HCT116 (cell line): ENCODE data around the gene DAP. TPM values are rescaled to one million over a fixed set of nuclear protein-coding genes. Genes with fewer than 3 reads are reported as not detected.

Experiments used
- ATAC-seq: fragments of 200-7000 bp; cut with Tn5 transposase; 2 replicates; pipeline ENCODE4 v1.9.1; 2020; ENCODE audit warnings: mild to moderate bottlenecking, moderate library complexity
- BruUV-seq: library from RNA; stranded (reverse); fragments of 400-500 nt; replicated peaks from 2 replicates; lab custom pipeline; 2021; lab: Mats Ljungman, UMichigan
- CTCF ChIA-PET: fragments of 300-600 bp; sonication (Branson Sonifier 250); formaldehyde crosslinking; loops from one replicate; lab custom pipeline; 2021; ENCODE audit warnings: antibody characterized with exemption; lab: Charles Lee
- POLR2A ChIA-PET: fragments of 300-600, 350-600 bp; sonication (Branson Sonifier 250); formaldehyde crosslinking; loops from one replicate; lab custom pipeline; 2021; ENCODE audit warnings: antibody characterized with exemption; lab: Charles Lee
- RAD21 ChIA-PET, 2 experiments: fragments of 300-600 bp; sonication (Branson Sonifier 250); formaldehyde crosslinking; loops; one replicate each; lab custom pipeline; 2023; ENCODE audit warnings: low total read pairs in 2 of 2; ENCODE audit not compliant: uncharacterized antibody in 2 of 2, unreplicated experiment in 2 of 2, low non-redundant PET in 1 of 2; lab: Charles Lee
- DNase-seq: peaks from one replicate; pipeline ENCODE4 v3.0.0-alpha.2; 2010; ENCODE audit warnings: low read depth, low spot score
- H2AFZ ChIP-seq: fragments of 200-600 bp; shearing (Covaris generic), sonication (generic); 2 replicates; pipeline ENCODE4 v1.6.1; 2017; ENCODE audit warnings: low read depth, mixed run types, mixed read lengths, antibody characterized with exemption, low read length; ENCODE audit not compliant: poor library complexity, severe bottlenecking
- H3K27ac ChIP-seq: 2 replicates; pipeline ENCODE4 v1.5.1; 2012; ENCODE audit warnings: low read depth, low read length
- H3K27me3 ChIP-seq: fragments of 200-600 bp; sonication (generic); 2 replicates; pipeline ENCODE4 v1.6.1; 2016; ENCODE audit warnings: mixed run types, low read length, mixed read lengths; ENCODE audit not compliant: insufficient read depth
- H3K36me3 ChIP-seq, 2 experiments: fragments of 200-500 bp in 1 of 2; fragments of 200-600 bp in 1 of 2; sonication (Bioruptor generic) in 1 of 2; sonication (generic) in 1 of 2; 2 replicates each; pipeline versions ENCODE4 v1.5.1 to v1.6.1; 2014 to 2016; ENCODE audit warnings: low read length in 2 of 2, inconsistent platforms in 1 of 2, mixed read lengths in 1 of 2, mixed run types in 1 of 2; ENCODE audit not compliant: insufficient read depth in 2 of 2, control insufficient read depth in 1 of 2
- H3K4me1 ChIP-seq, 2 experiments: fragments of 200-600 bp in 1 of 2; sonication (generic) in 1 of 2; 2 replicates each; pipeline versions ENCODE4 v1.5.1 to v1.6.1; 2012 to 2017; ENCODE audit warnings: low read length in 2 of 2, inconsistent platforms in 1 of 2, mild to moderate bottlenecking in 1 of 2, mixed read lengths in 1 of 2, mixed run types in 1 of 2, moderate library complexity in 1 of 2; ENCODE audit not compliant: insufficient read depth in 2 of 2, control insufficient read depth in 1 of 2
- H3K4me2 ChIP-seq: fragments of 200-600 bp; sonication (generic); 2 replicates; pipeline ENCODE4 v1.6.1; 2017; ENCODE audit warnings: mixed run types, low read length, mixed read lengths
- H3K4me3 ChIP-seq, 2 experiments: fragments of 200-600 bp in 1 of 2; sonication (generic) in 1 of 2; replicated peaks in 1 of 2; 2 replicates each; pipeline ENCODE4 v1.5.1; 2011 to 2016; ENCODE audit warnings: low read length in 2 of 2, control low read depth in 1 of 2, low read depth in 1 of 2, mild to moderate bottlenecking in 1 of 2, mixed read lengths in 1 of 2, mixed run types in 1 of 2
- H3K79me2 ChIP-seq: fragments of 200-600 bp; sonication (generic); 2 replicates; pipeline ENCODE4 v1.6.1; 2017; ENCODE audit warnings: mild to moderate bottlenecking, mixed run types, low read length, moderate library complexity, mixed read lengths; ENCODE audit not compliant: insufficient read depth
- H3K9ac ChIP-seq: fragments of 200-600 bp; sonication (generic); 2 replicates; pipeline ENCODE4 v1.6.1; 2016; ENCODE audit warnings: low read length, mixed read lengths
- H3K9me2 ChIP-seq: fragments of 200-600 bp; sonication (generic), shearing (Covaris generic); 2 replicates; pipeline ENCODE4 v1.6.1; 2017; ENCODE audit warnings: mixed run types, mild to moderate bottlenecking, moderate library complexity; ENCODE audit not compliant: insufficient read depth
- H3K9me3 ChIP-seq, 2 experiments: fragments of 200-500 bp in 1 of 2; fragments of 200-600 bp in 1 of 2; sonication (Bioruptor generic) in 1 of 2; sonication (generic) in 1 of 2; 2 replicates each; pipeline ENCODE4 v1.6.1; 2014 to 2017; ENCODE audit warnings: low read length in 2 of 2, mixed read lengths in 2 of 2, inconsistent platforms in 1 of 2, low read depth in 1 of 2, mild to moderate bottlenecking in 1 of 2, mixed run types in 1 of 2, moderate library complexity in 1 of 2; ENCODE audit not compliant: control insufficient read depth in 1 of 2, insufficient read depth in 1 of 2
- H4K20me1 ChIP-seq: fragments of 200-600 bp; sonication (generic), shearing (Covaris generic); 2 replicates; pipeline ENCODE4 v1.6.1; 2017; ENCODE audit warnings: mixed run types, mild to moderate bottlenecking, moderate library complexity; ENCODE audit not compliant: insufficient read depth
- FOSL1 ChIP-seq: IDR thresholded peaks from 2 replicates; pipeline ENCODE4 v1.6.1; 2012; ENCODE audit warnings: low read depth
- JUND ChIP-seq: IDR thresholded peaks from 2 replicates; pipeline ENCODE4 v1.6.1; 2012
- POLR2AphosphoS5 ChIP-seq: IDR thresholded peaks from 2 replicates; pipeline ENCODE4 v1.6.1; 2011; ENCODE audit warnings: mild to moderate bottlenecking, low read depth, low read length, moderate library complexity
- SP1 ChIP-seq: IDR thresholded peaks from 2 replicates; pipeline ENCODE4 v1.6.1; 2012; ENCODE audit warnings: low read depth
- YY1 ChIP-seq: IDR thresholded peaks from 2 replicates; pipeline ENCODE4 v1.6.1; 2011; ENCODE audit warnings: low read length, low read depth, moderate library complexity, mild to moderate bottlenecking; ENCODE audit not compliant: insufficient replicate concordance; ENCODE audit errors: extremely low read depth
- ZNF274 ChIP-seq: fragments of 200-500 bp; sonication (Bioruptor generic); IDR thresholded peaks from 2 replicates; pipeline ENCODE4 v1.6.1; 2014; ENCODE audit warnings: mild to moderate bottlenecking, low read depth, low read length, inconsistent platforms
- intact Hi-C: fragments of 100-400 bp; cut with micrococcal nuclease; formaldehyde crosslinking; loops from 2 replicates; pipeline ENCODE4 v1.10.0; 2022
- total RNA-seq: library from RNA; stranded (reverse); gene quantifications from one replicate; pipeline ENCODE4 v1.2.1, GENCODE V29; 2021; ENCODE audit not compliant: unreplicated experiment
- TF ChIP-seq, protein P1 (sequence below): IDR thresholded peaks from 2 replicates; pipeline ENCODE4 v1.6.1; 2012

The DAP gene
- total RNA-seq, 1 experiment from 2014 or later = 59.1 TPM

DNA sequence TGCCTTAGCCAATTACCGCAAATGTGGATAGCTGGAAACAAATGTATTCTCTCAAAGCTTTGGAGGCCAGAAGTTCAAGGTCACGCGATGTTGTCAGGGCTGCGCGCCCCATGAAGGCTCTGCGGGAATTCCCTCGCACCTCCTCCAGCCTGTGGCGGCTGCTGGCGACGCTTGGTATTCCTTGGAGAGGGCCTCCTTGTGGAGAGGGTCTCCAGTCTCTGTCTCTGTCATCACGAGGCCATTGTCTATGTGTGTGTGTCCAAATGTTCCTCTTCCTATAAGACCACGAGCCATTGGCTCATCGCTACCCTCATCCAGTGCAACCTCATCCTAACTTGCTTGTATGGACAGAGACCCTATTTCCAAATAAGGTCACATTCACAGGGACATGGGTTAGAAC, 99.6 kb downstream of the DAP start:
- Histone ChIP-seq H3K9me2 (no peaks in the 10 kb centered on the region), H4K20me1 (no peaks in the 10 kb centered on the region), H3K4me3 (no peak overlapping the region), H3K27ac (no peak overlapping the region), H3K27me3 (no peaks in the 10 kb centered on the region), H3K9ac (no peak overlapping the region), H3K4me2 (no peak overlapping the region), H2AFZ (no peak overlapping the region)
- BruUV-seq = no TSS peak
- no peak for DNase-seq
- intact Hi-C loops = no loop called here
- no peak for TF ChIP-seq SP1
- no peak for TF ChIP-seq ZNF274
- no peak for TF ChIP-seq FOSL1
- TF ChIP-seq, protein P1, sequence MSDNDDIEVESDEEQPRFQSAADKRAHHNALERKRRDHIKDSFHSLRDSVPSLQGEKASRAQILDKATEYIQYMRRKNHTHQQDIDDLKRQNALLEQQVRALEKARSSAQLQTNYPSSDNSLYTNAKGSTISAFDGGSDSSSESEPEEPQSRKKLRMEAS = no peak
- TF ChIP-seq JUND = no peak
- no peak for TF ChIP-seq POLR2AphosphoS5
- no peak for TF ChIP-seq YY1
- TF ChIP-seq, all 23 proteins: peak for 0
- ATAC-seq = no peak
- CTCF ChIA-PET = no interaction called here
- Histone ChIP-seq H3K9me3 (no peaks in the 10 kb centered on the region), H3K36me3 (no peaks in the 10 kb centered on the region), H3K4me1 (peaks cover 0 to under 1% of the 10 kb centered on the region in 2 experiments; a peak in 1 of 4 replicates), H3K79me2 (no peaks in the 10 kb centered on the region)
- RAD21 ChIA-PET = no interaction called here
- POLR2A ChIA-PET = no interaction called here

DNA sequence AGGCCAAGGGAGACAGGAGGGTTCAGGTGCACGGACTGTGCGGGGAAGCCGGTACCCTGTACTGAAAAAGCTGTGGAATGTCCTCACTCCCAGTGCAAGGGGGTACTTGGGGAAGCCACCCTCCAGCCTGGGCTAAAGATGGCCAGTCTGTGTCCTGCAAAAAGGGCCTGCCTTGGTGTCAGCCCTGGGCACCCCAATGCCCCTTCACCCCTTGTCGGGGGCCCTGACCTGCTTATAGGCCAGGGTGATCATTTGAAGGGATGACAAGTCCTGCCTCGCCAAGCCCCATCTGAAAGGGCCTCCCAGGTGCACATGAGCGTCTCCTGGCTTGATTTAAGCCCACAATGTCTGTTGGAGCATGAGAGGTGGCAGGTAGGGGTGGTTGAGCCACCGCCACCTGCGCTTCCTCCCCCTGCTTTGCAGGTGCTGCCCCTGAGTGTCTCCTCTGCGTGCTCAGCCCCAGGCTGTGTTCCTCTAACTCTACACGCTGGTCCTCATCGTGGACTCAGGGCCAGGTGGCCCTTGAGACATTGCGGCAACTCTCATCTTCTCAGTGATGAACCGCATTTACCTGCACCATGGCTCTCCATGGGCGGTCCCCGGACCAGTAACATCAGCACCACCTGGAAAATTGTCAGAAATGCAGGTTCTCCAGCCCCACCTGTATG, 100.2 kb downstream of the DAP start:
- POLR2A ChIA-PET = no interaction called here
- H3K4me3 ChIP-seq = no peak overlapping the region
- no peaks in the 10 kb centered on the region for H3K9me2 ChIP-seq
- DNase-seq = no peak
- BruUV-seq = no TSS peak
- no peaks in the 10 kb centered on the region for H3K4me1 ChIP-seq
- no peaks in the 10 kb centered on the region for H3K36me3 ChIP-seq
- no peak overlapping the region for H3K27ac ChIP-seq
- no peaks in the 10 kb centered on the region for H3K79me2 ChIP-seq
- H3K4me2 ChIP-seq = no peak overlapping the region
- no peak overlapping the region for H3K9ac ChIP-seq
- H4K20me1 ChIP-seq = no peaks in the 10 kb centered on the region
- TF ChIP-seq, protein P1 = no peak
- TF ChIP-seq YY1 = no peak
- TF ChIP-seq, all 23 proteins: peak for 0
- RAD21 ChIA-PET = no interaction called here
- Histone ChIP-seq H2AFZ (no peak overlapping the region), H3K27me3 (no peaks in the 10 kb centered on the region), H3K9me3 (no peaks in the 10 kb centered on the region)
- intact Hi-C loops = no loop called here
- ATAC-seq = no peak; the same call in 1 of the 2 replicates
- CTCF ChIA-PET = no interaction called here
